Left ventricle myocardium inferior (tissue), 1 donor: ENCODE data around the gene MYBPHL. TPM values are rescaled to one million over a fixed set of nuclear protein-coding genes. Genes with fewer than 3 reads are reported as not detected.
A peak's percentile ranks its signal among the peaks of the same experiment; 100 is the strongest.

Experiments
- DNase-seq: peaks from one replicate; pipeline ENCODE4 v3.0.0-alpha.2; 2020
- H3K27ac ChIP-seq: fragments of 200-600 bp; replicated peaks from 2 replicates; pipeline ENCODE4 v1.8.0; 2021
- H3K27me3 ChIP-seq: fragments of 200-600 bp; 2 replicates; pipeline ENCODE4 v1.8.0; 2021; ENCODE audit warnings: low read depth
- H3K36me3 ChIP-seq: fragments of 200-600 bp; 2 replicates; pipeline ENCODE4 v1.8.0; 2021
- H3K4me1 ChIP-seq: fragments of 200-600 bp; 2 replicates; pipeline ENCODE4 v1.8.0; 2021
- H3K4me3 ChIP-seq: fragments of 200-600 bp; 2 replicates; pipeline ENCODE4 v1.8.0; 2021; ENCODE audit warnings: mild to moderate bottlenecking, moderate library complexity
- H3K9me3 ChIP-seq: fragments of 200-600 bp; replicated peaks from 2 replicates; pipeline ENCODE4 v1.8.0; 2021
- CTCF ChIP-seq: fragments of 200-600 bp; IDR thresholded peaks from 2 replicates; pipeline ENCODE4 v1.8.0; 2021; ENCODE audit warnings: antibody characterized with exemption, mild to moderate bottlenecking, borderline replicate concordance
- intact Hi-C: fragments of 100-400 bp; cut with micrococcal nuclease; formaldehyde crosslinking; loops from one replicate; pipeline ENCODE4 v1.11.0; 2022
- total RNA-seq: library from RNA; stranded (reverse); fragmentation: NEBNext Ultra II Directional; extraction: Animal tissue kit (Norgen Biotek cat#: 25700); gene quantifications from one replicate; pipeline ENCODE4 v1.2.1, GENCODE V29; 2021
- donor health status: DM: no; HTN: yes; CAD: no; lungs with severe emphysema.

MYBPHL gene
- total RNA-seq, 1 donor from 2014 or later: 0.22 TPM

GRCh38 chr1:109250454-109251276, 56.1 kb downstream of the MYBPHL start:
- Histone ChIP-seq H3K27me3 (peaks cover 42% of the 10 kb centered on the region), H3K4me1 (peaks cover 38% of the 10 kb centered on the region), H3K36me3 (no peaks in the 10 kb centered on the region), H3K4me3 (peak overlapping the region; percentile 73), H3K9me3 (no peaks in the 10 kb centered on the region), H3K27ac (no peak overlapping the region)
- intact Hi-C loops: no loop called here
- DNase-seq: no peak
- TF ChIP-seq CTCF: no peak

DNA sequence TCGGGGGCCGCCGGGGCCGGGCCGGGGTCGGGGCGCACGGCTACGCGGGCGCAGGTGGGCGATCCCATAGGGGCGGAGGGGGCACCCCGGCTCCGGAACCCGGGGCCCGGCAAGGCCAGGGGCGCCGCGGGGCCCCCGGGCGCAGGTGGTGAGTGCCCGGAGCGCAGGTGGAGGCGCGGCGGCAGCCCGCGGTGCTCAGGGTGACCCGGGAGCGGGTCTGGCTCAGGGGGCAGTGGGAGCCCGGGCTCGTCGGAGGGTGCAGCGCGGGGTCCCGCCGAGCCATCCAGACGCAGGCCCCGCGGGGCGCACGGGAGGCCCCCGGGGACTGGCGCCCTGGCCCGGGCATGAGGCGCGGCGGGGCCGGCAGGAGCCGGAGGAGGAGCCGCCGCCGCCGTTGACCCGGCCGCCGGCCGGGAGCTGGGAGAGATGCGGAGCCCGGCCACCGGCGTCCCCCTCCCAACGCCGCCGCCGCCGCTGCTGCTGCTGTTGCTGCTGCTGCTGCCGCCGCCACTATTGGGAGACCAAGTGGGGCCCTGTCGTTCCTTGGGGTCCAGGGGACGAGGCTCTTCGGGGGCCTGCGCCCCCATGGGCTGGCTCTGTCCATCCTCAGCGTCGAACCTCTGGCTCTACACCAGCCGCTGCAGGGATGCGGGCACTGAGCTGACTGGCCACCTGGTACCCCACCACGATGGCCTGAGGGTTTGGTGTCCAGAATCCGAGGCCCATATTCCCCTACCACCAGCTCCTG, 57.0 kb downstream of the MYBPHL start:
- H3K4me3 ChIP-seq: peak overlapping the region; percentile 73
- no peaks in the 10 kb centered on the region for H3K36me3 ChIP-seq
- H3K27ac ChIP-seq: peak overlapping the region; percentile 19
- peaks cover 32% of the 10 kb centered on the region for H3K4me1 ChIP-seq
- no peak for DNase-seq
- H3K9me3 ChIP-seq: no peaks in the 10 kb centered on the region
- H3K27me3 ChIP-seq: peaks cover 42% of the 10 kb centered on the region
- intact Hi-C loops: no loop called here
- TF ChIP-seq CTCF: no peak

- no peaks in the 10 kb centered on the region for H3K9me3 ChIP-seq
- H3K36me3 ChIP-seq: no peaks in the 10 kb centered on the region
- TF ChIP-seq CTCF: no peak
- H3K4me1 ChIP-seq: peaks cover 23% of the 10 kb centered on the region
- peak within 1 kb of the TSS; percentile 19 for H3K27ac ChIP-seq
- peaks cover 42% of the 10 kb centered on the region for H3K27me3 ChIP-seq
- intact Hi-C loops: no loop called here
- DNase-seq: peak; percentile 59
- peak within 1 kb of the TSS; percentile 73 for H3K4me3 ChIP-seq
Observed at GRCh38 chr1:109248797-109249629, 57.8 kb downstream of the MYBPHL start, which contains the start of gene CELSR2. Gene CELSR2, plus strand, starts transcription at chr1:109249539. Its CDS starts 541 bp downstream, at chr1:109250080.

DNA sequence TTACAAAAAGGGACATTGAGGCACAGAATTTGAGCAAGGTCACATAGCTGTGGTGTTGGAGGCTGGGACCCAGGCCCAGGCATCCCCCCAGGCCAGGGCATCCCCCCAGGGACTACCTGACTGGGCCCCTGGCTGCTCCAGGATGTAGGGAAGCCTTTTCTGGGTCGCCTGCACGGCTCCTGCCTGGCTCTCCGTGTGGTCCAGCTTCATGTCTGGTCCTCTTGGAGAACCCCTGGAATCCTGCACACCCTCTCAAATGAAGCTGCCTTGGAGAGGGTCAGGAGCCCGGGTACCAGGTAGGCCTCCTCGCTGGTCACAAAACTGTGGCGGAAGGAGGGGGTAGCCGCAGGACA, 58.4 kb downstream of the MYBPHL start:
- no peak for DNase-seq
- no peak for TF ChIP-seq CTCF
- H3K27me3 ChIP-seq: peaks cover 42% of the 10 kb centered on the region

More for the DNA sequence above, 58.4 kb downstream of the MYBPHL start:
- no peak overlapping the region for H3K27ac ChIP-seq
- H3K36me3 ChIP-seq: no peaks in the 10 kb centered on the region
- H3K4me3 ChIP-seq: no peak overlapping the region
- peaks cover 18% of the 10 kb centered on the region for H3K4me1 ChIP-seq
- no peaks in the 10 kb centered on the region for H3K9me3 ChIP-seq
- intact Hi-C loops: no loop called here
